ENCODE measurements around the gene DUSP12.

DNA sequence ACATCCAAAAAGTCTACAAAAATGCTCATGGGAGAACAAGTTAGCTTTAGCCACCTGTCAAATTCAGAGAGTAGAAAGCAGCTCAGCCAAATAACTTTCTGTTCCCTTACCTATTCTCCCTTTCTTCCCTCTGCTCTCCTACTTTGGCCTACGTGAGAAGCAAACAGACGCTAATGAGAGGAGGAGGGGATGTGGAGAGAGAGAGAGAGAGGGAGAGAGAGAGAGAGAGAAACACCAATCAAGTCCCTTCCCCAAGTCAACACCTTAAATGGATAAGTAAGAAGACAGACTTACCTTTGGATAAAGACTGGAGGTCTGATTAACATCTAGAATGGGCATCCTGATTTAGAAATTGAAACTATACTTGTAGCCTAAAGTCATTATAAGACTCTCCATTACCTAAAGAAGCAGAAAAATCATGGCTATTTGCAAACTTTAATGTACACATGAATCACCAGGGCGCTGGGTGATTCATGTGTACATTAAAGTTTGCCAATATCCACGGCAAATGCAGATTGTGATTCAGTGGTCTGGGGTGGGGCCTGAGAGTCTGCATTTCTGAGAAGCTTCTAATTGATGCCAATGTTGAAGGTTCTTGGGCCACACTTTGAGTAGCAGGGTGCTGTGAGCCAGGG lies 13.1 kb upstream of the DUSP12 start:
- TF ChIP-seq, protein P1, sequence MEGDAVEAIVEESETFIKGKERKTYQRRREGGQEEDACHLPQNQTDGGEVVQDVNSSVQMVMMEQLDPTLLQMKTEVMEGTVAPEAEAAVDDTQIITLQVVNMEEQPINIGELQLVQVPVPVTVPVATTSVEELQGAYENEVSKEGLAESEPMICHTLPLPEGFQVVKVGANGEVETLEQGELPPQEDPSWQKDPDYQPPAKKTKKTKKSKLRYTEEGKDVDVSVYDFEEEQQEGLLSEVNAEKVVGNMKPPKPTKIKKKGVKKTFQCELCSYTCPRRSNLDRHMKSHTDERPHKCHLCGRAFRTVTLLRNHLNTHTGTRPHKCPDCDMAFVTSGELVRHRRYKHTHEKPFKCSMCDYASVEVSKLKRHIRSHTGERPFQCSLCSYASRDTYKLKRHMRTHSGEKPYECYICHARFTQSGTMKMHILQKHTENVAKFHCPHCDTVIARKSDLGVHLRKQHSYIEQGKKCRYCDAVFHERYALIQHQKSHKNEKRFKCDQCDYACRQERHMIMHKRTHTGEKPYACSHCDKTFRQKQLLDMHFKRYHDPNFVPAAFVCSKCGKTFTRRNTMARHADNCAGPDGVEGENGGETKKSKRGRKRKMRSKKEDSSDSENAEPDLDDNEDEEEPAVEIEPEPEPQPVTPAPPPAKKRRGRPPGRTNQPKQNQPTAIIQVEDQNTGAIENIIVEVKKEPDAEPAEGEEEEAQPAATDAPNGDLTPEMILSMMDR (conservative IDR thresholded peaks at IDR 0.05; ENCODE audit: low read depth, low read length): no peak
- no peak for TF ChIP-seq EZH2 (IDR thresholded peaks at IDR 0.05; ENCODE audit: borderline replicate concordance, low read depth, low read length, poor library complexity, severe bottlenecking)

Data from A673 (cell line).